GM18502 (cell line): ENCODE results near the gene TERC.

Experiments
- ATAC-seq: cut with Tn5 transposase; IDR thresholded peaks from one replicate; pipeline ENCODE4 v1.9.1; 2021; ENCODE audit warnings: mild to moderate bottlenecking; ENCODE audit not compliant: unreplicated experiment, poor library complexity

TERC gene

DNA sequence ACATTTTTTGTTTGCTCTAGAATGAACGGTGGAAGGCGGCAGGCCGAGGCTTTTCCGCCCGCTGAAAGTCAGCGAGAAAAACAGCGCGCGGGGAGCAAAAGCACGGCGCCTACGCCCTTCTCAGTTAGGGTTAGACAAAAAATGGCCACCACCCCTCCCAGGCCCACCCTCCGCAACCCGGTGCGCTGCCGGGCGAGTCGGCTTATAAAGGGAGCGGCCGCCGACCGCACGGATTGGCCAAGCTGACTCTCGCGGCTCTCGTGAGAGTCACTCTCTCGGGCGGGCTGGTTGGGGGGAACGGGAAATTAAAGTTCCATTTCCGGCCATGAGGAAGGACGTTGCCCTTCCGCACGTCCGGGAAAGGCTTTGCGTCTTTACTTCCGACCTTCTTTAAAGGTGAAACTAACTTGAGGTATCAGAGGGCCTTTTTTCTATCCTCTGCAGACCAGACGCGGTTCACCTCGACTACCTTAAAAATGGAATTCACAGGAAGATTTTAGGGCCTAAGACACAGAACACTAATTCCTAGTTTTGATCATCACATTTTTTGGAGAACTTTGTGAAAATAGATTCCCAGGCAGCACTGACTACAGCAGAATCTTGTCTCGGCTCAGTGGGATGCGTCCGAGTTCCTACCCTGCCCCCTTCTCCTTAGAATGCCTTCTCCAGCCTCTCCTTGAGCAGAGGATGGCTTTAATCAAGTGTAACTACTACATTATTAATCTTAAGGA is at the start of gene TERC:
TSS of gene TERC (minus strand) at position 179 of the 731 bp plus-strand sequence.
- ATAC-seq: peak; percentile 79

DNA sequence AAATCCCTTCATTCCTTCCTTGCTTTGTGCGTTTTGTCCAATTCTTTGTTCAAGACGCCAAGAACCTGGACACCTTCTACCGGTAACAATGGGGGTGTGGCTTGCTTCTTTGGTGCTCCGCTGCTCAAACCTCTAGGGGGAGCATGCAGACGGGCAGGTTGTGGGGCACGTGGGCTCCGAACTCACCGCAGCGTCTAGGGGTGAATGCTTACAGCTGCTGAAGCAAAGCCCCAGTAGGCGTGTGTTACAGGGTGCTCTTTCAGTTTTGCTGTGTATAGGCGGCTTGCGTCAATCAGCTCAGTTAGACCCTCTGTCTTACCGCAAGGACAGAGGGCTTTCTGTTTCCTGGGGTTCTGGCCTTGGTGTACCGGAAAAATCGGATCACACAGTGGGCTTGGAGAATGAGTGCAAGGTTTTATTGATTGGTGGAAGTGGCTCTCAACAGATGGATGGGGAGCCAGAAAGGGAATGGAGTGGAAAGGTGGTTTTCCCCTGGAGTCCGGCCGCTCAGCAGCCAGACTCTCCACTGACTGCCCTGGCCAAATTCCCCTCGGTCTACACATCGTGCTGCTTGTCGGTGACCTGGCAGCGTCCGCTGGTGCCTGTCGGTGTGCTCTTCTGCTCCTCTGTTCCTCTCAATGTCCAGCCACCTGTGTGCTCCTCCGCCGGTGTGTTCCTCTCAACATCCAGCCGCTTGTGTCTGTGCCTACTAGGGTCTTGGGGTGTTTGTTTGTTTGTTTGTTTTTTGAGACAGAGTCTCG is 49.1 kb upstream of the TERC start:
- peak; percentile 90 for ATAC-seq

DNA sequence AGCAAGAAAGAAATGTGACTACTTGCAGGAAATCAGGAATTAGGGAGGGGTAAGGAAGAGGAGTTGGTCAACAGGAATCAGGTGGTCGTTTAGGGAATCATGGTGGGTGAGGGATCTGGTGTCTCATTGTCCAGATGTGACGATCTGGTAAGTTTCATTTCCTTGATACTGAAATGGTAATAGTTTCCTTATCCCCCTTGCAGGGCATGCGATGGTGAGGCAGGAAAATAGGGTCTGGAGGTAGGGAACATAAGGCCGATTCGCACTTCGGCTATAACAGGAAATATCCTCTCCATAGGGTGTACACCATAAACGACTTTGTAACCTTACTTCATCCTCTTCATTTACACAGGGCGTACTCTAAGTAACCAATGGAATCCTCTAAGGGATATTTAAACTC is 48.4 kb upstream of the TERC start:
- ATAC-seq: no peak

DNA sequence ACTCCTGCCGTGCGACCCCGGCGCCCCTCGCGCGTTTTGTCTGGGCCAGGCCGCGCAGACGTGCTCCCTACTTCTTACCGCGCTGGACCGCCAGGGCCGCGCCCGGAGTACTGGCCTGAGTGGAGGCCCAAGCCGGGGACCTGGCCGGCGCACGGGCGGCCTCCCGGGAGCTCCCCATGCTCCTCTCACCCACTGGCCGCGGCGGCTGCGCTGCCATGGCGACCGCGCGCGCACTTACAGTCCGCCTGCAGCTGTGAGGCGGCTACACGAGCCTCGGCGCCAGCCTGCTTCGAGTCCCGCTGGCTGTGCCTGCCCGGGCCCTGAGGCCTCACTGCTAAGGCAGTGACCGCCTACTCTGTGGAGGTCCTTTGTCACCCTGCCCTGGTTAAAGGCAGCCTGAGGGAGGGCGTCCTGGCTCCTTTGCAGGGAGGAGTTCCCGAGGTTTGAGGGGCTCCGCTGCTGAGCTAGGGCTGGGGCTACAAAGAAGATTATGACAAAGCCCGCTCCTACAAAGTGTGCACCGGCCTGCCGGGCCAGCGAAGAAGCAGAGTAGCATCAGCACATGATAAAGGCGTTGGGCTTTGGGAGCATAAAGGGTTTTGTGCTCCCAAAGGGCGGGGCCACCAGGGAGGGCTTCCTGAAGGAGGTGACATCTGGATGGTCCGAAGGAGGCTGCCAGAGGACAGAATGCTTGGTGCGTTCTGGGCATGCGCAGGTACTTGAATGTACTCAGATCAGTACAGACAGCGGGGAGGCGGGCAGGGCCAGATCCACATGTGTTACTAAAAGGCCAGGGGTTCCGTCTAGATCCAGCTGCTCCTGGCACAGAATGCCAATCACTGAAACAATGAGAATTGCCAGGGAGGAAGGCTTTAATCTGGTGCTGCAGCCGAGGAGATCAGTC is 47.7 kb upstream of the TERC start, which contains the start of the genes LRRC34 and LRRIQ4:
TSS of gene LRRC34 (minus strand) at position 573 of the 904 bp plus-strand sequence. CDS start at position 217, 356 bp downstream.
TSS of gene LRRIQ4 (plus strand) at position 539 of the 904 bp plus-strand sequence. CDS start 9,052 bp downstream, outside the sequence.
- ATAC-seq: peak; percentile 72

DNA sequence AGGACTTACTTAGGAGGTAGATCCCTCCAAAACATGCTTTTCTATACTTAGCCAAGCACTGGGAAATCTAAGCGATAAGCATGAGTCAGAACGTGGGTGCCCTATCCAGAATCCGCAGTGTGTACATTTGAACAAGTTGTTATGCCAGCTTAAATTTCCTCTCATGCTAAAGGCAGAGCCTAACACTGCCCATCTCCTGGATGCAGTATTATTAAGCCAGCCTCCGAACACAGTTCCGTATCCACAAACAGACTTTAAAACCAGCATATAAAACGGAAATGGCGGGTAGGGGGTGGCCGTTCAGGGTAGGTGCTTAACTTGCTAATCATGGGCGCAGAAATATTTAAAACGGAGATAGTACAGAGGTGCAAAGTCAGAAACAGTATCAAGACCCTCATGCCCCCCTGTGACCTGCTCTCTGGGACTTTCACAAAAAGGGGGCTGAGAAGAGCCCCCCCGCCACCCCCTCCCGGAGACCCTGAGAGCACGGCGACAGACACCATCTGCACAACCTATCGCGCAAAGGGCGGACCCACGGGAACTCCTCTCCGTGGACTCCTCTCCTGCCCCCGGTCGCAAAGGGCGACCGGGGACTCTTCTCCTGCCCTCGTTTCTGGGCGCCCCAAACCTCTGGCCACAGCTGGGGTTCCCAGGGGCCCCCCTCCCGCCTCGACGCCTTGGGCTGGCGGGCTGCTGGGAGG is 46.9 kb upstream of the TERC start:
- no peak for ATAC-seq

DNA sequence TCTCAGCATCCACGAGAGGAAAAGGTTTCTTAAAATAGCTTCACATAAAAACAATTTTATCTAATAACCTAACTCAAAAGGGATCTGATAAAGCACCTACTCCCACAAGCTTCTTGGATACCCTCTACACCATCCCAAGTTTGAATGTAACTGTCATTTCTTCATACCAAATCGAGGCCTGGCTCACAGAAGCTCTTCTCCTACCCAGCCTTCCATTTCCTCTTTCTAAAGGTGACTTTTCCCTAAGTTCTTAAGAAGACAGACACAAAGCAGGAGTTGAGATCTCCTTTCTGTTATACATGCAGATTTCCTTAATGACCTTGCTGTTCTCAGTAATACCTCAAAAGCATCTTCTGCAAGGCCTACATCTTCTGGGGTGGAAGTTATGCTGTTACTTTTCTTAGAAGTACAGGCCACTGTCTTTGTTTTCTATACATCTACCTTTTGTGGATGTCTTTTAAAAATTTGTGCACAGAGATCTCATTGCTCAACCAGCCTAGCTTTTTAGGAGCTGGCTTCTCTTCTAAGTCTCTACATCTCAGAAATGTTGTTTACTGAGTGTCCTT is 44.5 kb upstream of the TERC start:
- ATAC-seq: no peak

DNA sequence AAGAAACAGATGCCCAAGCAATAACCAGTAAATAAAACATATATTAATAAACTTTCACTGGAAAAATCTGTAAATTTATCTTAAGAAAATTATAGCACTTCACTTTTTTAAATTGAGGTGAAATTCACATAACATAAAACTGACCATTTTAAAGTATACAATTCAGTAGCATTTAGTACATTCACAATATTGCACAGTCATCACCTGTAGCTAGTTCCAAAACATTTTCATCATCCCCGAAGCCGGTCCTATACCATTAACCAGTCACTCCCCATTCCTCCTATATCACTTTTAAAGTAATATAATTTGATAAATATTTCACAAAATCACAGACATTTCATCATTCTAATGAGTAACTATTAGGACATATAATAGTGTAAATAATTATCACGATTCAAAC is 39.8 kb upstream of the TERC start:
- ATAC-seq: no peak

DNA sequence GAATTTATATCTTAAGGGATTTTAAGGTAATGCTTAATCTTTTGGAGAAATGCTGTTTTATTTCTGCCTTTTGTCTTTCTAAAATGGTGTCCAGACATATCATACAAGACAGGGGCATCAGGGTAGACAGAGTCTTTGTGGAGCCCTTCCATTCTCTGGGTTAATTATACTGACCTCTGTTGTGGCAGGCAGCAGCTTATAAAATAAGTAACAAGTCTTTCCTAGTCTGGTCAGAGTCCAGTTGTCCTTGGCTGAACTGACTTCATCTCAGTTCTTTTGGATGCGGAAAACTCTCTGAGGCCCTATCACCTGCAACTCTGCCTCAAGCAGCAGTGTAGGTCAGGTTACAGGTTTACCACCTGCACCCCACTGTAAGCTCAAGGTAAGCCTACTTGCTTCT is 27.5 kb upstream of the TERC start:
- no peak for ATAC-seq

DNA sequence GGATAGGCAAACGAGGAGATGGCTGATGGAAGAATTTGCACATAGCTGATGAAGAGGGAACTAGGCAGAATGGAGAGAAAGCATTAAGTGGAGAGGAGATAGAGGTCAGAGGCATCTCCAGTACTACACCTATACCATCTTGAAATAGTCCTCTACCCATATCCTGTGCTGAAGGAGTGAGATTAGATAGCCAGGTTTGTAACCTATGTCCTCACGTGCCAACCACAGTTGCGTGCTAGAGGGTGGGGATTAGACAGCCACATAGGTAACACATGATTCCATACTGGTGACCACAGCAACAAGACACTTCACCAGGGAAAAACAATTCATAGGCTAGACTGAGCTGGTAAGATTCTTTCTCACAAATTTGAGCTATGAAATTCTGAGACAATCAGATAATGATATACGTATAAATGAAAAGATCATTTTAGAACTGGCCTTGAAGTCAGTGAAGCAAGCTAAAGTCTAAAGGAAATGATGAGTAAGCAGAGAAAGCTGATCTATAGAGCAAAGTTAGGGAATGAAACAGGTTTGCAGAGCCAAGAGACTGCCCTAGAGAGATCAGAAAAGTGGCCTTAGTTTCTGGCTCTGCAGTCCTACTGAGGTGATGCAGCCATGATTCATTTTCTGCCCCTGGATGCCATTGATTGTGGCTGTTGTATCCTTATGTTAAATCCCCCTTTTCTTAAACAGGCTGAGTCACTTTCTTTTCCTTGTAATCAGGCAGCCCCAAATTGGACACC is 26.0 kb upstream of the TERC start:
- ATAC-seq: no peak

DNA sequence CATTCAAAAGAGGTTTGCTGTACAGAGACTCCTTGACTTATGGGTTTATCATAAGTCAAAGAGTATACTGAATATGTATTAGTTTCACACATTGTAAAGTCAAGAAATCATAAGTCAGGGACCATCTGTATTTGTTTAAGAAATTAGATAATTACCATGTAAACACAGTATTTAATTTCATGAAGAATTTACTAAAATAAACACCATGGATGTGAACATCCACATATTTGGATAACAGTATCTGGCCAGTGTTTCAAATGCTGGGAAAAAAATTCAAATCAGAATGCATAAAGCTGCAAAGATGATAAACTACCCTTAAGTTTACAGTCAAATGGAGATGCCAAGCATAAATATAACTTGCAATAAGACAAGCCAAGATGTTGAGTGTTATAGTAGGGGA is 25.4 kb upstream of the TERC start:
- no peak for ATAC-seq

DNA sequence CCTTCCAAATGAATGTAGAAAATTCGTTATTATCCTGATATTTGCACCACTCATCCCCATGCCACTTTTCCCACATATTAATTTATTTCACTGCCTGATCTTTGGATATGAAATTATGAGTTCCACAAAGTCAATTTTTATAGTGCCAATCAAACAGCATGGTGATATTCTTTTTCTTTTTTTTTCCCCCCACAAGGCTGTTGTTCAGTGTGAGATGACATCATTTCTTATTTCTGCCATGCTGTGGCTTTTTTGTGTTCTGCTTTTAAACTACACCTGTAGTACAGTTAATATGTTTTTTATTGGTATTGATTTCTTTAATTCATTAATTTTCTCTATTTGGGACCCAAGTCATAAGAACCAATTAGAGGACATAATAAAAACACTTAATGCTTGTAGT is 22.9 kb upstream of the TERC start:
- ATAC-seq: no peak

DNA sequence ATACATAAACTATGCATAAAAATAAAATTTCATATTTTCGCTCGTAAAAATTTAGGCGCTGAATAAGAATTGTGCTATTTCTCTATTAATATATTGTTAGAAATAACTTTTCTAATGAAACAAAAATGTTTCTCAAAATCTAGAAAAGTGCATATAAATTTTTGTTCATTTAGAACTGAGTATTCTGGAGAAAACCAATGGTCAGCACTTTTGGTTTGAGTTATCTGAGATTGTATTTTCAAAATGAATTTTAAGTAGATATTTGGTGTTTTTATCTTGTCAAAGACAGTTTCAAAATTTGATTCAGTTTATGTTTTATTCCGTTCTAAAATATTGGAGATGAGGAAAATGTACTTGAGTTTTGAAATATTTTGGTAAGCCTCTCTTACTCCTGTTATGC is 22.3 kb upstream of the TERC start:
- ATAC-seq: no peak

DNA sequence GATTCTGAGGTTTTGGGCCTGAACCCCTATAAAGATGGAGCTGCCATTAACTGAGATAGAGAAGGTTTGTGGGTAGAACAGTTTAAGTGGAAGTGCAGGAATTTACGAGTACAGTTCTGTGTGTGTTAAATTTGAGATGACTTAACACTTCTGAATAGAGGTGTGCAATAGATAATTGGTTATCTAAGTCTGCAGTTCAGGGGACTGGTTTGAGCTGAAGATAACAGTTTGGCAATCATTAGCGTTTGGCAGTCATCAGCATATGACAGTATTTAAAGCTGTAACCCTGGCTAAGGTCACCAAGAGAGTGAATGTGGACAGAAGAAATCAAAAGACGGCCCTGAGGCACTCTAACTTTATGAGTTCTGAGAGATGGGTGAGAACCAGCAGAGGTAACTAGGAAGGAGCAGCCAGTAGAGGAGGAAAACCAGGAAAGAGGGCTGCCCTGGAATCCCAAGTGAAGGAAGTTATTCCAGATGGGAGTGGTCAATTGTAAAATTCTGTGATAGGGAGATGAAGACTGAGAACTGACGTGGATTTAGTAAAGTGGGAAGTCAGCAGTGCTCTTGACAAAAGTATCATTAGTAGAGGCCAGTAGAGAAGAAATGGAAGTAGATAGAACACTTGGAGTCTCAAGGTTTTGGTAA is 16.5 kb upstream of the TERC start:
- no peak for ATAC-seq

DNA sequence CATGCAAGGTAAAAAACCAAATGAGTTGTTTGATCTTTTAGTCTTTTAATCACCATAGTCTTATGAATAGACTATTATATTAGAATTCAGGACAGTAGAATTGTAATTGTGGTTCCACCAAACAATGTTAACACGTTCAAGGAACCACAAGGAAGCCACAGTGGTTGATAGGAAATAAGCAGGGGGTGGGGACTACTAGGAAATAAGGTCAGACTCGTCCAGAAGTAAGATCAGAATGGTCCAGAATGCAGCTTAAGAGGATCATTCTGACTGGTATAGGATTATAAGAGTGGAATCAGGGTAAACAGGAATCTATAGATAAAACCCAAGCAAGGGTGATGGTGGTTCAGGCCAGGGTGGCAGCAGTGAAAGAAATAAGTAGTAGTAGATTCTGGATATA is 15.9 kb upstream of the TERC start:
- no peak for ATAC-seq

DNA sequence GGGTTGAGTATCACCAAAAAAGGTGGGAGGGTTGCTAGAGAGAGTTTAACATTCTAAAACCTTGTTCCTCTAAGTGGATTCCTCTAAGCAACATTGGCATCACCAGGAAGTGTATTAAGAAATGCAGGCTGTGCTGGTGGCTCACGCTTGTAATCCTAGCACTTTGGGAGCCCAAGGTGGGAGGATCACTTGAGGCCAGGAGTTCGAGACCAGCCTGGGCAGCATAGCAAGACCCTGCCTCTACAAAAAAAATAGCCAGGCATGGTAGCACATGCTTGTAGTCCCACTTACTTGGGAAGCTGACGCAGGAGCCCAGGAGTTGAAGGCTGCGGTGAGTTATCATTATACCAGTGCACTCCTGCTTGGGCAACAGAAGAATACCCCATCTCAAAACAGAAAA is 13.0 kb upstream of the TERC start:
- no peak for ATAC-seq

DNA sequence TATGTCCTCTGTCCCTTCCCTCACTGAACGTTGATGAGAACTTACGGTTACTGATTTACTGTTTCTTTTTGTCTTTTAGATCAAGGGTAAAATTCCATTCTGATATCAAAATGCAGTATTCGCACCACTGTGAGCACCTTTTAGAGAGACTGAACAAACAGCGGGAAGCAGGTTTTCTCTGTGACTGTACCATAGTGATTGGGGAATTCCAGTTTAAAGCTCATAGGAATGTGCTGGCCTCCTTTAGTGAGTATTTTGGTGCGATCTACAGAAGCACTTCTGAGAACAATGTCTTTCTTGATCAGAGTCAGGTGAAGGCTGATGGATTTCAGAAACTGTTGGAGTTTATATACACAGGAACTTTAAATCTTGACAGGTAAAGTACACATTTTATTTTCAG is 9.3 kb upstream of the TERC start:
- no peak for ATAC-seq

DNA sequence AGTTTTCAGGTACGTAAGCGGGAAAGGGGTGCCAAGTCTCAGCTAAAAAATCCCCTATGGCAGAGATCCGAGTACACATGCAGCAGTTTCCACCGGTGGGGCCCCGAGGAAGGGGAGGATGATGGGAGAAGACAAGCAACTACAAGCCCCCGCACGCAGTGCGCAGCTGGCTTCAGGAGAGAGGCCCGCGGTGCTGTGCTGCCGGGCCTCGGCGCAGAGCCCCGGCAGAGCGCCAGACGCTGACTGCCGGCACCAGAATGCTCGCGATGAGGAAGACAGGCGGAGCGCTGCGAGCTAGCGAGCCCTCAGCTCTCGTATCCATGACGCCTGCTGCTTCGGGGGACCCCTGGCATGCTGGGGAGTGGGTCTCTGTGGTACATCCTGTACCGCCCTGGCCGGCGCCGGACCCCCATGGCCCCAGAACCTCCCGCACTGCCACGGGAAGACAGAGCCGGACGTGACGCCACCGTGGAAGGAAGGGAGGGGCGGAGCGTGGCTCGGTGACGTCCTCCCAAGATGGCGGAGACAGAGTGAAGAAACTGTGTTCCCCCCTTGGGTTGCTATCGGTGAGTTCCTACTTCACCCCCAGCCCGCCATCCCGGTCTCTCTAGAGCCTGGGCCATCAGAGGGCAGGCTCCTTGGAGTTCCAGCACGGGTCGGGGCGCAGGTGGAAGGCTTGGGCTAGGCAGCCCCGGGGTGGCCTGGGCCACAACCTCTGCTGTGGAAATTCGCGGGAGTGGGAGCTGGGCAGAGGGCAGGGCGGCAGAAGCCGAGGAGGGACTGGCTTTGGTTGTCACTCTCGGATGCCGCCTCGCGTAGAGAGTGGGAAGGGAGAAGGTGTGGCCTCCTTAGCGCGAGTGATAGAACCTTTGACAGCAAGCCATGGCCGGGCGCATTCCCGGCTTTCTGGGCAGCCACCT is 8.3 kb upstream of the TERC start, which contains the start of gene MYNN:
TSS of gene MYNN (plus strand) at position 500 of the 920 bp plus-strand sequence. CDS start 900 bp downstream, outside the sequence.
- peak; percentile 83 for ATAC-seq
